HepG2 (cell line): Measurements from ENCODE around the gene HDLBP. TPM values are rescaled to one million over a fixed set of nuclear protein-coding genes. Genes with fewer than 3 reads are reported as not detected.

Experiments used
- CTCF ChIP-seq: sonication (generic); formaldehyde crosslinking; IDR thresholded peaks from 2 replicates; pipeline ENCODE4 v1.5.0; 2020; ENCODE audit warnings: mild to moderate bottlenecking, missing genetic modification reagents, moderate library complexity
- FOSL1 ChIP-seq: sonication (generic); formaldehyde crosslinking; IDR thresholded peaks from 2 replicates; pipeline ENCODE4 v1.9.0; 2021; ENCODE audit warnings: missing genetic modification reagents, borderline replicate concordance
- HMG20A ChIP-seq: IDR thresholded peaks from 2 replicates; pipeline ENCODE4 v1.6.1; 2016; ENCODE audit warnings: borderline replicate concordance
- JARID2 ChIP-seq: sonication (generic); formaldehyde crosslinking; IDR thresholded peaks from 2 replicates; pipeline ENCODE4 v1.8.1; 2023; ENCODE audit warnings: missing genetic modification reagents, inconsistent platforms; ENCODE audit not compliant: insufficient replicate concordance
- MED1 ChIP-seq: sonication (generic); formaldehyde crosslinking; IDR thresholded peaks from 2 replicates; pipeline ENCODE4 v1.4.0; 2020; ENCODE audit warnings: missing genetic modification reagents
- MYNN ChIP-seq: sonication (generic); formaldehyde crosslinking; IDR thresholded peaks from 2 replicates; pipeline ENCODE4 v1.4.0; 2020; ENCODE audit warnings: mild to moderate bottlenecking, low read depth, missing genetic modification reagents
- NFIB ChIP-seq: sonication (generic); formaldehyde crosslinking; IDR thresholded peaks from 2 replicates; pipeline ENCODE4 v1.9.0; 2021; ENCODE audit warnings: missing genetic modification reagents, mild to moderate bottlenecking, borderline replicate concordance
- PAXIP1 ChIP-seq: sonication (generic); formaldehyde crosslinking; conservative IDR thresholded peaks from 2 replicates; pipeline ENCODE4 v1.4.0; 2020; ENCODE audit warnings: mild to moderate bottlenecking, missing genetic modification reagents, moderate library complexity
- PPARG ChIP-seq: conservative IDR thresholded peaks from 2 replicates; pipeline ENCODE4 v1.6.1; 2016; ENCODE audit warnings: missing biosample characterization, missing genetic modification reagents
- RAD21 ChIP-seq: fragments of 450-650 bp; formaldehyde crosslinking; IDR thresholded peaks from 2 replicates; pipeline ENCODE4 v1.5.0; 2020; ENCODE audit warnings: mild to moderate bottlenecking
- SIX4 ChIP-seq: sonication (generic); formaldehyde crosslinking; IDR thresholded peaks from 2 replicates; pipeline ENCODE4 v1.4.0; 2020; ENCODE audit warnings: missing genetic modification reagents
- ZNF136 ChIP-seq: sonication (generic); formaldehyde crosslinking; IDR thresholded peaks from 2 replicates; pipeline ENCODE4 v1.8.1; 2022; ENCODE audit warnings: low read depth, mild to moderate bottlenecking, moderate library complexity, missing genetic modification reagents
- ZNF260 ChIP-seq: sonication (generic); formaldehyde crosslinking; IDR thresholded peaks from 2 replicates; pipeline ENCODE4 v1.4.0; 2020; ENCODE audit warnings: missing genetic modification reagents, low read depth, mild to moderate bottlenecking, borderline replicate concordance
- ZNF337 ChIP-seq: sonication (generic); formaldehyde crosslinking; IDR thresholded peaks from 2 replicates; pipeline ENCODE4 v1.5.1; 2020; ENCODE audit warnings: missing genetic modification reagents, low read depth, mild to moderate bottlenecking, borderline replicate concordance
- ZNF629 ChIP-seq: sonication (generic); formaldehyde crosslinking; conservative IDR thresholded peaks from 2 replicates; pipeline ENCODE4 v1.5.0; 2020; ENCODE audit warnings: missing genetic modification reagents
- ZNF747 ChIP-seq: sonication (generic); formaldehyde crosslinking; IDR thresholded peaks from 2 replicates; pipeline ENCODE4 v1.8.1; 2023; ENCODE audit warnings: missing genetic modification reagents, mild to moderate bottlenecking, borderline replicate concordance
- polyA plus RNA-seq, 8 experiments: library from polyadenylated mRNA; depleted of rRNA in 3 of 8; stranded (reverse) in 7 of 8; unstranded in 1 of 8; fragments of >200 nt; fragmentation: Illumina TruSeq in 4 of 8; extraction: Trizol in 4 of 8; gene quantifications; 2 replicates each; pipeline versions ENCODE4 v1.2.1 to v1.2.3, GENCODE V29; 2011 to 2016; ENCODE audit warnings: low read depth in 4 of 8, missing spikeins in 1 of 8, mixed read lengths in 1 of 8; ENCODE audit not compliant: insufficient read depth in 1 of 8
- total RNA-seq, 5 experiments: library from RNA; depleted of rRNA; stranded (reverse); fragments of >200 nt; fragmentation: Illumina TruSeq; extraction: Trizol; gene quantifications; 2 replicates each; pipeline ENCODE4 v1.2.3, GENCODE V29; 2016; ENCODE audit warnings: low read depth in 1 of 5
- TF ChIP-seq, protein P1 (sequence below): sonication (generic); formaldehyde crosslinking; IDR thresholded peaks from 2 replicates; pipeline ENCODE4 v1.5.1; 2020; ENCODE audit warnings: mild to moderate bottlenecking, missing genetic modification reagents, moderate library complexity
- TF ChIP-seq, protein P2 (sequence below): IDR thresholded peaks from 2 replicates; pipeline ENCODE4 v1.6.1; 2016

Gene HDLBP
- total and polyA plus RNA-seq, 2 of the 13 experiments (the other 11 are each of a cell fraction or from before 2014, with no cell fraction given), result 464 to 707 TPM

DNA sequence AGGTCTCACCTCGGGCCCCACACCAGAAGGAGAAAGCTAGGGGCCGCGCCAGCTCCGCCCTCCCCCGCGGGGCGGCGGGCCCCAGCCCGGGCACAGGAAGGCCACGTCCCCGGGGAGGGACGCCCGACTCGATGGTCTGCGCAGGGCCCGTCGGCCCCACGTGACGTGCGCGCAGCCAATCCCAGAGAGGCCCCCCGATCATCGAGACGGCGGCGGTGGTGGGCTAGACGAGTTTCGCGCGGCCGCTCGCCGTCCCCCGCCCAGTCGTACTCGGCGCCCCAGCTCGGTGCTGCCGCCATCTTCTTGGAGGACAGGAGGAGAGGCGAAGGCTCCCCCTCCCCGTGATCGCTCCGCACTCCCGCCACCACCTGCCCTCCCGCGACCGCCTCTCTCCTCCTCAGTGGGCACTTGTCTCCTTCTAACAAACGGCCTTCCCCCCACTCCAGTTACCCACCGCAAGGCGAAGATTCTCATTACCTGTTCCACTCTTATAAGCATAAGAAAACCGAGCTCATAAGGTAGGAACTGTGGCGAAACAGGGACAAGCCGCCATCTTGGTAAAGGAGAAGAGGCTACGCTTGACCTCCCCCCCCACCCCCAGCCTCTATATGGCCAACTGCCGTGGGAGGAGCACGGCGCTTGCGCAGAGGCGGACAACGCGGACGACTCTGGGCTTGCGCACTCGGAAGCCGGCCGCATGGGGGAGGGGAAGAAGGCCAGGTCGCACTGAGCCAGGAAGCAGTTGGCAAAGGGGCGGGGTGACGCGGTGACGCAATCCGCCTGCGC is at the start of gene HDLBP (continued):
- TF ChIP-seq ZNF337 (CRISPR knock-in tag), result no peak; the same call in 1 of the 2 replicates
- TF ChIP-seq HMG20A (CRISPR knock-in tag), result peak; percentile 27; the same call in 1 of the 2 replicates
- TF ChIP-seq FOSL1 (CRISPR knock-in tag), result no peak
- no peak for TF ChIP-seq NFIB (CRISPR knock-in tag)
- no peak; the same call in 1 of the 2 replicates for TF ChIP-seq RAD21 (CRISPR knock-in tag)
- peak; percentile 57 for TF ChIP-seq ZNF629 (CRISPR knock-in tag)
- peak; percentile 78 for TF ChIP-seq MED1 (CRISPR knock-in tag)
- TF ChIP-seq PPARG (CRISPR knock-in tag), result no peak
- TF ChIP-seq MYNN (CRISPR knock-in tag), result peak; percentile 79
- TF ChIP-seq SIX4 (CRISPR knock-in tag), result 0 out of 2 replicates have a peak, but pooled peaks have one; percentile 68
- peak; percentile 45 for TF ChIP-seq ZNF747 (CRISPR knock-in tag)
- peak; percentile 75 for TF ChIP-seq PAXIP1 (CRISPR knock-in tag)
- peak; percentile 96 for TF ChIP-seq CTCF (CRISPR knock-in tag)
- TF ChIP-seq JARID2, result peak; percentile 37
- TF ChIP-seq ZNF136 (CRISPR knock-in tag), result no peak
- TF ChIP-seq ZNF260, result no peak
- TF ChIP-seq, protein P1, sequence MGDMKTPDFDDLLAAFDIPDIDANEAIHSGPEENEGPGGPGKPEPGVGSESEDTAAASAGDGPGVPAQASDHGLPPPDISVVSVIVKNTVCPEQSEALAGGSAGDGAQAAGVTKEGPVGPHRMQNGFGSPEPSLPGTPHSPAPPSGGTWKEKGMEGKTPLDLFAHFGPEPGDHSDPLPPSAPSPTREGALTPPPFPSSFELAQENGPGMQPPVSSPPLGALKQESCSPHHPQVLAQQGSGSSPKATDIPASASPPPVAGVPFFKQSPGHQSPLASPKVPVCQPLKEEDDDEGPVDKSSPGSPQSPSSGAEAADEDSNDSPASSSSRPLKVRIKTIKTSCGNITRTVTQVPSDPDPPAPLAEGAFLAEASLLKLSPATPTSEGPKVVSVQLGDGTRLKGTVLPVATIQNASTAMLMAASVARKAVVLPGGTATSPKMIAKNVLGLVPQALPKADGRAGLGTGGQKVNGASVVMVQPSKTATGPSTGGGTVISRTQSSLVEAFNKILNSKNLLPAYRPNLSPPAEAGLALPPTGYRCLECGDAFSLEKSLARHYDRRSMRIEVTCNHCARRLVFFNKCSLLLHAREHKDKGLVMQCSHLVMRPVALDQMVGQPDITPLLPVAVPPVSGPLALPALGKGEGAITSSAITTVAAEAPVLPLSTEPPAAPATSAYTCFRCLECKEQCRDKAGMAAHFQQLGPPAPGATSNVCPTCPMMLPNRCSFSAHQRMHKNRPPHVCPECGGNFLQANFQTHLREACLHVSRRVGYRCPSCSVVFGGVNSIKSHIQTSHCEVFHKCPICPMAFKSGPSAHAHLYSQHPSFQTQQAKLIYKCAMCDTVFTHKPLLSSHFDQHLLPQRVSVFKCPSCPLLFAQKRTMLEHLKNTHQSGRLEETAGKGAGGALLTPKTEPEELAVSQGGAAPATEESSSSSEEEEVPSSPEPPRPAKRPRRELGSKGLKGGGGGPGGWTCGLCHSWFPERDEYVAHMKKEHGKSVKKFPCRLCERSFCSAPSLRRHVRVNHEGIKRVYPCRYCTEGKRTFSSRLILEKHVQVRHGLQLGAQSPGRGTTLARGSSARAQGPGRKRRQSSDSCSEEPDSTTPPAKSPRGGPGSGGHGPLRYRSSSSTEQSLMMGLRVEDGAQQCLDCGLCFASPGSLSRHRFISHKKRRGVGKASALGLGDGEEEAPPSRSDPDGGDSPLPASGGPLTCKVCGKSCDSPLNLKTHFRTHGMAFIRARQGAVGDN (CRISPR knock-in tag), result peak; percentile 91
- TF ChIP-seq, protein P2, sequence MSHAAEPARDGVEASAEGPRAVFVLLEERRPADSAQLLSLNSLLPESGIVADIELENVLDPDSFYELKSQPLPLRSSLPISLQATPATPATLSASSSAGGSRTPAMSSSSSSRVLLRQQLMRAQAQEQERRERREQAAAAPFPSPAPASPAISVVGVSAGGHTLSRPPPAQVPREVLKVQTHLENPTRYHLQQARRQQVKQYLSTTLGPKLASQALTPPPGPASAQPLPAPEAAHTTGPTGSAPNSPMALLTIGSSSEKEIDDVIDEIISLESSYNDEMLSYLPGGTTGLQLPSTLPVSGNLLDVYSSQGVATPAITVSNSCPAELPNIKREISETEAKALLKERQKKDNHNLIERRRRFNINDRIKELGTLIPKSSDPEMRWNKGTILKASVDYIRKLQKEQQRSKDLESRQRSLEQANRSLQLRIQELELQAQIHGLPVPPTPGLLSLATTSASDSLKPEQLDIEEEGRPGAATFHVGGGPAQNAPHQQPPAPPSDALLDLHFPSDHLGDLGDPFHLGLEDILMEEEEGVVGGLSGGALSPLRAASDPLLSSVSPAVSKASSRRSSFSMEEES (CRISPR knock-in tag), result peak; percentile 51
